WI38 (cell line): ENCODE measurements around the gene SLC7A8.

Experiments
- H3K4me3 ChIP-seq: 2 replicates; pipeline ENCODE4 v1.5.1; 2011; ENCODE audit warnings: low read depth, mild to moderate bottlenecking, control low read depth, low read length
- TF ChIP-seq, protein P1 (sequence below): IDR thresholded peaks from 2 replicates; pipeline ENCODE4 v1.5.1; 2012; ENCODE audit warnings: low read depth, mild to moderate bottlenecking, control low read depth, low read length

The SLC7A8 gene

GRCh38 chr14:23104070-23104590 is 79.3 kb downstream of the SLC7A8 start:
- TF ChIP-seq, protein P1, sequence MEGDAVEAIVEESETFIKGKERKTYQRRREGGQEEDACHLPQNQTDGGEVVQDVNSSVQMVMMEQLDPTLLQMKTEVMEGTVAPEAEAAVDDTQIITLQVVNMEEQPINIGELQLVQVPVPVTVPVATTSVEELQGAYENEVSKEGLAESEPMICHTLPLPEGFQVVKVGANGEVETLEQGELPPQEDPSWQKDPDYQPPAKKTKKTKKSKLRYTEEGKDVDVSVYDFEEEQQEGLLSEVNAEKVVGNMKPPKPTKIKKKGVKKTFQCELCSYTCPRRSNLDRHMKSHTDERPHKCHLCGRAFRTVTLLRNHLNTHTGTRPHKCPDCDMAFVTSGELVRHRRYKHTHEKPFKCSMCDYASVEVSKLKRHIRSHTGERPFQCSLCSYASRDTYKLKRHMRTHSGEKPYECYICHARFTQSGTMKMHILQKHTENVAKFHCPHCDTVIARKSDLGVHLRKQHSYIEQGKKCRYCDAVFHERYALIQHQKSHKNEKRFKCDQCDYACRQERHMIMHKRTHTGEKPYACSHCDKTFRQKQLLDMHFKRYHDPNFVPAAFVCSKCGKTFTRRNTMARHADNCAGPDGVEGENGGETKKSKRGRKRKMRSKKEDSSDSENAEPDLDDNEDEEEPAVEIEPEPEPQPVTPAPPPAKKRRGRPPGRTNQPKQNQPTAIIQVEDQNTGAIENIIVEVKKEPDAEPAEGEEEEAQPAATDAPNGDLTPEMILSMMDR: no peak
- no peak overlapping the region for H3K4me3 ChIP-seq

GRCh38 chr14:23103581-23103980 is 79.9 kb downstream of the SLC7A8 start:
- TF ChIP-seq, protein P1: no peak
- no peak overlapping the region for H3K4me3 ChIP-seq

GRCh38 chr14:23102801-23103200 is 80.7 kb downstream of the SLC7A8 start:
- TF ChIP-seq, protein P1: no peak
- no peak overlapping the region for H3K4me3 ChIP-seq

GRCh38 chr14:23101986-23102625 is 81.4 kb downstream of the SLC7A8 start:
- H3K4me3 ChIP-seq: no peak overlapping the region
- TF ChIP-seq, protein P1: no peak

DNA sequence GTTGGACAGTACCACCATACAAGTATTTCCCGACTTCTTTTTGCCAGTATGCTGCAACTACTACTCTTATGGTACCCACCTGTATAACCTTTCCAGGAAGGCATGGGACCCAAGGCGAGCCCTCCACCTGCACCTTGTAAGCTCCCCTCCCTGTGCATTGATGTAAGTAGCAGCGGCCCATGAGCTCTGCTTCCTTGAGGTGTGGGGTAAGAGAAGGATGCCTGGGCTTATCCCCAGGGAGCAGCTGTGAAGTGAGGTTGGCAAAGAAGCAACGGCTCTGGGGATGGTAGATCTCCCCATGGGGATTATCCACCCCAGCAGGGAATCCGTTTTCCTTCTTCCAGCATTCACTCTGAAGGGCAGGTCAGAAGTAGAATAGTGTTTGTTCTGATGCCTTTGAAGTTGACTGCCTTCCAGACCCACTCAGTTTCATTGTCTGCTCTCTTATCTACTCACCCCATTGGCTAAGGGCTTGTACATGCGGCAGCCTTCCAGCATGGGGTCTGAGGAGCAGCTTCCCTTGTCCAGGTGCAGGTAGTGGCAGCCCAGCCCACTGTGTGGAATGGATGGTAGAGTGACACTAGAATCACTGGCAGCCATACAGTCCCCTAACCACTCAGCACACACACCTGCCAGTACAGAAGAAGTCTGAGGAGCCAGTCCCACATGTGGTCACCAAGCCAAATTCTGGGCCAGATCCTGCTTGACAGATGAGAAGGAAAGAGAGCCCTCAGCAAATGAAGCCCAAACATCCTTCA is 82.1 kb downstream of the SLC7A8 start:
- H3K4me3 ChIP-seq: no peak overlapping the region
- TF ChIP-seq, protein P1: no peak

DNA sequence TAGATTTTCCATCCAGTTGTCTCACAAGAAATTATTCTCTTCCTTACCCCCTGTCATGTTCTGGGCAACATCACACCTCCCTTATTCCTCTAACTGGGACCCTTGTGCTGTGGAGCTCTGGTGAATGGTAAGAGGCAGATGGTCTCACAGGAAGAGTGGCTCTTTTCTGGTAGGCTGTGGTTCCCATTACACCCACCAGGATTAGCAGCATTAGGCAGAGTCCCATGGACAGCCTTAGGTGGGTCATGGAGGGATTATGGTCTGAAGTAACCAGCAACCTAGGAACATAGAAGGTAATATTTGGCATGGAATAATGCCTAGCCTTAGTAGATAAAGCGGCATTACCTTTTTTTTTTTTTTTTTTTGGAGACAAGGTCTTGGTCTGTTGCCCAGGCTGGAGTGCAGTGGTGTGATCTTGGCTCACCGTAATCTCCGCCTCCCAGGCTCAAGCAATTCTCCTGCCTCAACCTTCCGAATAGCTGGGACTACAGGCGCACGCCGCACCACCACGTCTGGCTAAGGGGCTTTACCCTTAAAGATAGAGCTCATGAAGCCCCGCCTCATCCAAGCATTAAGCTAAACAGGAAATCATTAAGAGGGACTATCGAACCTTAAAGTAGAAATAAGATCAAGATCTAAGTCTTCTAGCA is 84.1 kb downstream of the SLC7A8 start:
- H3K4me3 ChIP-seq: no peak overlapping the region
- TF ChIP-seq, protein P1: no peak

DNA sequence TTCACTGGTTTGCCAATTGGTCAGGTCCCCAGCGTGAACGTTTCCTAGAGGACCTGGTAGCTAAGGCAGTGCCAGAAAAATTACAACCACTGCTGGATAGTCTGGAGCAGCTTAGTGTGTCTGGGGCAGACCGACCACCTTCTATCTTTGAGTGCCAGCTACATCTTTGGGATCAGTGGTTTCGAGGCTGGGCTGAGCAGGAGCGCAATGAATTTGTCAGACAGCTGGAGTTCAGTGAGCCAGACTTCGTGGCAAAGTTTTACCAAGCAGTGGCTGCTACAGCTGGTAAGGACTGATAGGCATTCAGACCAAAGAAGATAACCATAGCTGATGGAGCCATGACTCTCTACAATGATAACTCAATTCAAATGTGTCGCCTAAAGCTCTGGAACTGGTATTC is 85.7 kb downstream of the SLC7A8 start:
- no peak overlapping the region for H3K4me3 ChIP-seq

More for the DNA sequence above, 85.7 kb downstream of the SLC7A8 start:
- TF ChIP-seq, protein P1: no peak
